Hair follicular keratinocyte (primary cell): ENCODE measurements around the gene UPF2. TPM values are rescaled to one million over a fixed set of nuclear protein-coding genes. Genes with fewer than 3 reads are reported as not detected.

Experiments
- total RNA-seq: library from RNA; depleted of rRNA; stranded (reverse); fragments of >200 nt; gene quantifications from 2 replicates; pipeline ENCODE4 v1.2.3, GENCODE V29; 2015

UPF2 gene
- 8.9 and 11.1 TPM in 2 replicates for total RNA-seq

GRCh38 chr10:12042797-12043651 is at the start of gene UPF2:
UPF2 (minus strand) TSS chr10:12042809; CDS start chr10:12035423, 7,386 bp downstream.

GRCh38 chr10:12068449-12069269 is 26.1 kb upstream of the UPF2 start, which contains the start of gene DHTKD1:
DHTKD1 (plus strand) TSS chr10:12068954; CDS start chr10:12069034, 80 bp downstream.

Other genes starting within 250 kb of the UPF2 start
- gene PROSER2, start 219.5 kb downstream of the UPF2 start, total RNA-seq: 64.3 and 75.9 TPM in 2 replicates
- 21.6 and 33.5 TPM in 2 replicates for gene DHTKD1, start 26.1 kb upstream of the UPF2 start, total RNA-seq
- gene SEC61A2, start 86.9 kb upstream of the UPF2 start, total RNA-seq: 5.7 and 16.8 TPM in 2 replicates
- 85.2 and 89.9 TPM in 2 replicates for gene NUDT5, start 153.1 kb upstream of the UPF2 start, total RNA-seq
- gene CDC123, start 153.4 kb upstream of the UPF2 start, total RNA-seq: 101 and 120 TPM in 2 replicates